Tibial artery (tissue), 4 donors: ENCODE results near the gene CPAMD8.

ENCODE experiments used
- DNase-seq, 2 donors: peaks; one replicate each; pipeline ENCODE4 v3.0.0-alpha.2; 2019
- H3K27ac ChIP-seq, 2 donors: fragments of 200-600 bp; sonication (generic) in 1 of 2; 1 replicate in 1 of 2; 2 replicates in 1 of 2; pipeline ENCODE4 v1.5.1; 2018 to 2019; ENCODE audit warnings: mild to moderate bottlenecking in 1 of 2
- H3K27me3 ChIP-seq, 2 donors: fragments of 200-600 bp; sonication (generic) in 1 of 2; one replicate each; pipeline versions ENCODE4 v1.5.1 to v1.6.0; 2016 to 2019
- H3K36me3 ChIP-seq, 3 donors: fragments of 200-600 bp; sonication (generic) in 2 of 3; one replicate each; pipeline ENCODE4 v1.5.1; 2016 to 2019; ENCODE audit warnings: mild to moderate bottlenecking in 2 of 3
- H3K4me1 ChIP-seq, 4 donors: fragments of 200-600 bp; sonication (generic) in 2 of 4; 1 replicate in 3 of 4; 2 replicates in 1 of 4; pipeline ENCODE4 v1.5.1; 2016 to 2019
- H3K4me3 ChIP-seq, 2 donors: fragments of 200-600 bp; sonication (generic) in 1 of 2; 1 replicate in 1 of 2; 2 replicates in 1 of 2; pipeline ENCODE4 v1.5.1; 2018 to 2019; ENCODE audit warnings: mild to moderate bottlenecking in 2 of 2
- H3K9me3 ChIP-seq, 3 donors: fragments of 200-600 bp; sonication (generic) in 1 of 3; one replicate each; pipeline ENCODE4 v1.5.1; 2016 to 2019
- CTCF ChIP-seq, 2 experiments: fragments of 200-600 bp in 1 of 2; fragments of 450-650 bp in 1 of 2; IDR thresholded peaks; one replicate each; pipeline ENCODE4 v1.5.1; 2017 to 2019; ENCODE audit warnings: antibody characterized with exemption in 2 of 2, mild to moderate bottlenecking in 1 of 2, moderate library complexity in 1 of 2
- intact Hi-C: fragments of 100-400 bp; cut with DNase I; formaldehyde crosslinking; loops from one replicate; pipeline ENCODE4 v1.15.0; 2023; ENCODE audit warnings: low total_unique reads

The CPAMD8 gene

DNA sequence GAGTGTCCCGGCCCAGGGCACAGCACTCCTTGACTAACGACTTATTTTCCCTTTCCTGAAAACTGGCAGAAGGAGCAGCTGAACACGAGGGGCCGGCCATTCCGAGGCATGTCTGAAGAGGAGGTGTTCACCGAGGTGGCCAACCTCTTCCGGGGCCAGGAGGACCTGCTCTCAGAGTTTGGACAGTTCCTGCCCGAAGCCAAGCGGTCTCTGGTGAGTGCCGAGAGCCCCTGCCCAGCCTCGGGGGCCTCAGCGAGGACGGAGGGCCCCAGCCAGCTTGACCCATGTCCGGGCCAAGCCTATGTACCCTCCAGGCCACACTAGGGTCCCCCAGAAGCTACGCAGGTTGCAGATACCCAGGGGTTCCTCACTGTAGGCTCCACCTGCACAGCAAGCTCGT lies 179.7 kb downstream of the CPAMD8 start:
- Histone ChIP-seq H3K4me3 (no peak overlapping the region), H3K27me3 (no peaks in the 10 kb centered on the region), H3K4me1 (no peaks in the 10 kb centered on the region), H3K9me3 (no peaks in the 10 kb centered on the region), H3K27ac (no peak overlapping the region), H3K36me3 (peaks cover 71 to 100% (median 93%) of the 10 kb centered on the region in 3 donors)
- no peak for TF ChIP-seq CTCF (IDR thresholded peaks at IDR 0.05)
- no peak for DNase-seq
- intact Hi-C loops, result no loop called here
